Measurements from ENCODE around the gene DCTN5. TPM values are rescaled to one million over a fixed set of nuclear protein-coding genes. Genes with fewer than 3 reads are reported as not detected.

The DCTN5 gene
- total RNA-seq, 4 donors from 2014 or later, result 14.9 to 58.0 (median 39.2) TPM

DNA sequence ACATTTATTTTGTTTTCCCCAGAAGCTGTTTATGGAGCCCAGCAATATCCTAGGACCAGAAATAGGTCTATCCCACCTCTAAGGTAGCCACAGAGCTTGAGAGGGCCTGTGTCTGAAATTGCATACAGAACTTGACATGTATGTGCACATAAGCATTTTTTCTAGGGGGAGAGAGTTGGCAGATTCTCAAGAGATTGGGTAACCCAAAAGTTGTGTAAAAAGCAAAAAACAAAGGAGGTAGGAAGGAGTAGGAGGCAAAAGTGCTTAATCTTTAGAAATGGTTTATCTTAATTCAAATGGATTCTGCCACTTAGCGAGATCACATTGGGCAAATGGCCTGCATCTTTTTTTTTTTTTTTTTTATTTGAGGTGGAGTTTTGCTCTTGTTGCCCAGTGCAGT is 40.9 kb downstream of the DCTN5 start:
- TF ChIP-seq POLR2A (IDR thresholded peaks at IDR 0.05), result no peak
- TF ChIP-seq, protein P1, sequence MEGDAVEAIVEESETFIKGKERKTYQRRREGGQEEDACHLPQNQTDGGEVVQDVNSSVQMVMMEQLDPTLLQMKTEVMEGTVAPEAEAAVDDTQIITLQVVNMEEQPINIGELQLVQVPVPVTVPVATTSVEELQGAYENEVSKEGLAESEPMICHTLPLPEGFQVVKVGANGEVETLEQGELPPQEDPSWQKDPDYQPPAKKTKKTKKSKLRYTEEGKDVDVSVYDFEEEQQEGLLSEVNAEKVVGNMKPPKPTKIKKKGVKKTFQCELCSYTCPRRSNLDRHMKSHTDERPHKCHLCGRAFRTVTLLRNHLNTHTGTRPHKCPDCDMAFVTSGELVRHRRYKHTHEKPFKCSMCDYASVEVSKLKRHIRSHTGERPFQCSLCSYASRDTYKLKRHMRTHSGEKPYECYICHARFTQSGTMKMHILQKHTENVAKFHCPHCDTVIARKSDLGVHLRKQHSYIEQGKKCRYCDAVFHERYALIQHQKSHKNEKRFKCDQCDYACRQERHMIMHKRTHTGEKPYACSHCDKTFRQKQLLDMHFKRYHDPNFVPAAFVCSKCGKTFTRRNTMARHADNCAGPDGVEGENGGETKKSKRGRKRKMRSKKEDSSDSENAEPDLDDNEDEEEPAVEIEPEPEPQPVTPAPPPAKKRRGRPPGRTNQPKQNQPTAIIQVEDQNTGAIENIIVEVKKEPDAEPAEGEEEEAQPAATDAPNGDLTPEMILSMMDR (IDR thresholded peaks at IDR 0.05), result no peak
- no peak for DNase-seq
- Histone ChIP-seq H3K9me3 (no peaks in the 10 kb centered on the region), H3K36me3 (peaks cover 0 to 33% (median 0%) of the 10 kb centered on the region in 3 donors), H3K4me3 (no peak overlapping the region), H3K27ac (no peak overlapping the region), H3K4me1 (peaks cover 0 to 26% (median 6%) of the 10 kb centered on the region in 4 donors), H3K27me3 (no peaks in the 10 kb centered on the region)

DNA sequence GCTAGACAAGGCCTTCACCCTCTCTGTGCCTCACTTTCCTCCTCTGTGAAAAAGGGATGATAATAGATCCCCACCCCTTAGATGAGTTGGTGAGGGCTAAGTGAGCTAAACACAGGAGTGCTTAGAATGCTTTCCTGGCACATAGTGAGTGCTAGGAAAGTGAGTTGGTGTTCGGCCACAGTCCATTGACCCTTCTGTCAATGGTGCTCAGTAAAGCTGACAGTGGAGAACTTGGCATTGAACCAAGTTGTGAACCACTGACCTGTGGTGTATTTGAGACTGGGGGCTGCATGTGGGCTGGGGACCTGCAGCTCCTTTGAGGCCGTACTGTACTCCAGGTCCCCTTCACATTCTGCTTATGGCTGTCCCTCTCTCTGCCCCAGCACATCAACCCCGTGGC is 42.2 kb downstream of the DCTN5 start:
- Histone ChIP-seq H3K9me3 (no peaks in the 10 kb centered on the region), H3K27me3 (no peaks in the 10 kb centered on the region), H3K36me3 (peaks cover 0 to 44% (median 0%) of the 10 kb centered on the region in 3 donors), H3K27ac (no peak overlapping the region), H3K4me1 (peaks cover 0 to 14% (median 5%) of the 10 kb centered on the region in 4 donors), H3K4me3 (no peak overlapping the region)
- no peak for TF ChIP-seq POLR2A (IDR thresholded peaks at IDR 0.05)
- TF ChIP-seq, protein P1 (IDR thresholded peaks at IDR 0.05), result no peak
- DNase-seq, result no peak

GRCh38 chr16:23687034-23687808 is 46.0 kb downstream of the DCTN5 start:
- Histone ChIP-seq H3K36me3 (peaks cover 0 to 66% (median 0%) of the 10 kb centered on the region in 3 donors), H3K4me3 (no peak overlapping the region), H3K4me1 (no peaks in the 10 kb centered on the region), H3K27ac (no peak overlapping the region), H3K9me3 (no peaks in the 10 kb centered on the region), H3K27me3 (no peaks in the 10 kb centered on the region)
- TF ChIP-seq, protein P1 (IDR thresholded peaks at IDR 0.05), result no peak
- no peak for TF ChIP-seq POLR2A (IDR thresholded peaks at IDR 0.05)
- DNase-seq, result no peak

DNA sequence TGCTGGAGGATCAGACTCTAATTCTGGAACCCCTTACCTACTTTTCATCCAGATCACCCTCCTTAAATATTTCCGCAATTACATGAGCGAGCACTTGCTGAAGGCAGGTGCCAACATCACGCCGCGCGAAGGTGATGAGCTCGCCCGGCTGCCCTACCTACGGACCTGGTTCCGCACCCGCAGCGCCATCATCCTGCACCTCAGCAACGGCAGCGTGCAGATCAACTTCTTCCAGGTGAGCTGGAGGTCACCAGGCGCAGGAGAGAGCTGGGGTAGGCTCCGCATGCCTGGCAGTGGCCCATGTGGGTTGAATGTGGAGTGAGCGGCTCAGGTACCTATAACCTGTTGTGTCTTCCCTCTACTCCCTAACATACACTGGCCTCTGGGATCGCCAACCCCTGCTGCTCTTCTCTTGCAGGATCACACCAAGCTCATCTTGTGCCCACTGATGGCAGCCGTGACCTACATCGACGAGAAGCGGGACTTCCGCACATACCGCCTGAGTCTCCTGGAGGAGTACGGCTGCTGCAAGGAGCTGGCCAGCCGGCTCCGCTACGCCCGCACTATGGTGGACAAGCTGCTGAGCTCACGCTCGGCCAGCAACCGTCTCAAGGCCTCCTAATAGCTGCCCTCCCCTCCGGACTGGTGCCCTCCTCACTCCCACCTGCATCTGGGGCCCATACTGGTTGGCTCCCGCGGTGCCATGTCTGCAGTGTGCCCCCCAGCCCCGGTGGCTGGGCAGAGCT is 48.3 kb downstream of the DCTN5 start:
- Histone ChIP-seq H3K9me3 (no peaks in the 10 kb centered on the region), H3K4me1 (no peaks in the 10 kb centered on the region), H3K27ac (no peak overlapping the region), H3K27me3 (no peaks in the 10 kb centered on the region), H3K36me3 (peaks cover 0 to 52% (median 0%) of the 10 kb centered on the region in 3 donors), H3K4me3 (no peak overlapping the region)
- TF ChIP-seq, protein P1 (IDR thresholded peaks at IDR 0.05), result no peak
- no peak for TF ChIP-seq POLR2A (IDR thresholded peaks at IDR 0.05)
- DNase-seq, result peak in 1 of 3 donors; percentile 51

DNA sequence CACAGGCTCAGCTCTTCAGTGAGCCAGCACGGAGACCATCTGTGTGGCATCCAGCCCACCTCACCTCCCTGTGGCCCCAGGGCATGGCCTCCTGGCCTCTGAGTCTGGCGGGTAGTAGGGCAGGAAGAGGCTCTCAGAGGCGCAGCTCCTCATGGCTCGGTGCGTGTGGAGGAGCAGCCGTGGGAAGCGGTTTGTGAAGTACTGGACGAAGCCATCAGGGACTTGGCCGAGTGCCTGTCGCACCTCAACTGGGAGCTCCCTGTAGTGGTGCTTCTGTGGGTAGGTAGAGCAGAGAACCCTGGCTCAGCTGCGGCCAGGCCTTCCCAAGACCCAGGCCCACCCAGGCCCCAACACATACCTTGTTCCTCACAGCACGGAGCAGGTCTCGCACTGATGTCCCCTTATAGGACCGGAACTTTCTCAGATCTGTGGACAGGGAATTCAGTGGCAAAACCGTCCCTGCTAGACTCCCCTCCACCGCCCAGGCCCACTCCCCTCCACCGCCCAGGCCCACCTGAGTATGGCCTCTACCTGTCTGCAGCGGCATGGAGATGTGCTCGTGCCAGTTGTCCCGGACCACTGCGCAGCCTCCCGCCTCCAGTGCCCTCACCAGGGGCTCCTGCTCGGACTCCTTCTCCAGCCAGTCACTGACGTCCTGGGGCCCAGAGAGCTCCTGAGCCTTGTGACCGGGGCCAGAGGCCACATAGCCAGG is 49.7 kb downstream of the DCTN5 start:
- Histone ChIP-seq H3K27ac (no peak overlapping the region), H3K4me3 (no peak overlapping the region), H3K36me3 (peaks cover 0 to 52% (median 0%) of the 10 kb centered on the region in 3 donors), H3K9me3 (no peaks in the 10 kb centered on the region), H3K27me3 (no peaks in the 10 kb centered on the region), H3K4me1 (no peaks in the 10 kb centered on the region)
- TF ChIP-seq POLR2A (IDR thresholded peaks at IDR 0.05), result no peak
- TF ChIP-seq, protein P1 (IDR thresholded peaks at IDR 0.05), result no peak
- DNase-seq, result peak in 1 of 3 donors; percentile 47
